Stimulated activated effector memory CD8-positive, alpha-beta T cell treated with anti-CD3 and anti-CD28 coated beads, Interleukin-12 subunit alpha, Interleukin-12 subunit beta, amount 100 ng/mL, for 72 hours (primary cell): ENCODE results near the gene RFC1.

Source experiments
- ATAC-seq: fragments of 150-1000 bp; cut with Tn5 transposase; 2 replicates; pipeline ENCODE4 v1.10.0; 2021
- DNase-seq, 2 donors: peaks; one replicate each; pipeline ENCODE4 v3.0.0; 2021 to 2022; ENCODE audit warnings: low spot score in 2 of 2
- H3K27ac Mint-ChIP-seq: one replicate; pipeline ENCODE4 v1.8.0; 2022; ENCODE audit warnings: mild to moderate bottlenecking, mixed read lengths
- H3K36me3 Mint-ChIP-seq: one replicate; pipeline ENCODE4 v1.8.0; 2022; ENCODE audit warnings: mild to moderate bottlenecking, mixed read lengths
- H3K4me1 Mint-ChIP-seq: one replicate; pipeline ENCODE4 v1.8.0; 2022; ENCODE audit warnings: mixed read lengths
- H3K4me3 Mint-ChIP-seq: one replicate; pipeline ENCODE4 v1.8.0; 2022; ENCODE audit warnings: mild to moderate bottlenecking, mixed read lengths
- H3K9me3 Mint-ChIP-seq: one replicate; pipeline ENCODE4 v1.8.0; 2022; ENCODE audit warnings: mixed read lengths

The RFC1 gene

DNA sequence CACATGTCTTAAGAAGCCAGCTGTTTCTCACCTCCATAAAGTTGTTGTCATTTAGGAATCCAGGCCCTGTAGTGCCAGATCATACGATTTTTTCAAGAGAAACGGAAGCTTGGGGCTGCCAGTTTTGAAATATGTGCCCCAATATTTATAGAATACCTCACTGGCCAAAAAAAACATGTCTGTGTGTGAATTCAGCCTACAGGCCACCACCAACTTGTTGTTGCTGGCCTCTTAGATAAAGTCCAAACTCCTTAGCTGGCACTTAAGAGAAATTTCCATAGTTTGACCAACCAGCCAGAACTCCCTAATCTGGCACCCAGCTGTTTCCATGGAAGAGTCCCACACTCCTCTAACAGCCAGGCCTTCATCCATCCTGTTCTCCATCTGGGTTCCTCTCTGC, 109.7 kb downstream of the RFC1 start:
- no peak for ATAC-seq
- H3K4me1 Mint-ChIP-seq, result no peaks in the 10 kb centered on the region
- DNase-seq, result no peak
- peak overlapping the region; percentile 2 for H3K27ac Mint-ChIP-seq
- no peaks in the 10 kb centered on the region for H3K36me3 Mint-ChIP-seq
- H3K9me3 Mint-ChIP-seq, result no peaks in the 10 kb centered on the region
- H3K4me3 Mint-ChIP-seq, result no peak overlapping the region

- DNase-seq, result no peak
- H3K4me1 Mint-ChIP-seq, result no peaks in the 10 kb centered on the region
Measured at GRCh38 chr4:39255871-39256270, 110.3 kb downstream of the RFC1 start.

DNA sequence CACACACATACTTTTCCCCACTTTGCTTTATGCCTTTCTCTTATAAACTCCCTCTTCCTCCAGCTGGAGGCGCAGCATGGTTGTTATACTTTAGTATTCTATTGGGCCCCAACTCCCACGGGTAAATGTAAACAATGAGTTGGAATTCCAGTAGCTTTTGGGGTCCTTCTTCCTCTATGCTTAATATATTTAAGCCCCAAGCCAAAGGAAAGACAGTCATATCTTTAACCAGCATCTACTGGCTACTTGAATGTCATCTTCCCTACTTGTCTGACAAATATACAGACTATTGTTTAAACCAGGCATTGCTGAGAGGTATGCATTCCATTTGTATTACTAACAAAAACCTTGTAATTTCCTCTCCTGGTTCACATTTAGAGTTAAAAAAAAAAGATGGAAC, 110.9 kb downstream of the RFC1 start:
- Mint-ChIP-seq H3K9me3 (no peaks in the 10 kb centered on the region), H3K36me3 (no peaks in the 10 kb centered on the region), H3K4me3 (no peak overlapping the region), H3K27ac (no peak overlapping the region), H3K4me1 (no peaks in the 10 kb centered on the region)
- ATAC-seq (no peak), DNase-seq (no peak)

More at GRCh38 chr4:39255871-39256270, 110.3 kb downstream of the RFC1 start:
- no peak overlapping the region for H3K4me3 Mint-ChIP-seq
- H3K36me3 Mint-ChIP-seq, result no peaks in the 10 kb centered on the region
- H3K9me3 Mint-ChIP-seq, result no peaks in the 10 kb centered on the region
- ATAC-seq, result no peak
- H3K27ac Mint-ChIP-seq, result no peak overlapping the region

DNA sequence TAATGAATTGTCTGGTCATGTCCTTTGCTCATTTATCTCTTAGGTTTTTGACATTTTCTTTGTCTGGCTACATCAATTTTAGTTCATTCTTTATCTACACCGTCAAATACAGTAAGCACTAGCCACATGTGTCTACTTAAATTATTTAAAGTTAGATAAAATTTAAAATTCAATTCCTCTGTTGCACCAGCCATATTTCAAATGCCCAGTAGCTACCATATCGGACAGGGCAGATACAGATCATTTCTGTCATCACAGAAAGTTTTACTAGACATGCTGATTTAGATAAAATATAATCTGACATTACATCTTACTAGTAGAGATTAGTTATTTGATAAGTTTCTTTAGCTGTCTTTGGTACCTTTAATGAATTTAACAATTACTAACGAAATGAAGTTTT, 122.7 kb downstream of the RFC1 start:
- H3K36me3 Mint-ChIP-seq, result no peaks in the 10 kb centered on the region
- peaks cover 2% of the 10 kb centered on the region for H3K9me3 Mint-ChIP-seq
- no peak for DNase-seq
- no peak overlapping the region for H3K4me3 Mint-ChIP-seq
- H3K27ac Mint-ChIP-seq, result no peak overlapping the region
- ATAC-seq, result no peak
- H3K4me1 Mint-ChIP-seq, result no peaks in the 10 kb centered on the region
